HepG2 (cell line): ENCODE results near the gene NEMF. TPM values are rescaled to one million over a fixed set of nuclear protein-coding genes. Genes with fewer than 3 reads are reported as not detected.
A peak's percentile ranks its signal among the peaks of the same experiment; 100 is the strongest.

Experiments
- HDAC6 ChIP-seq: fragments of 200-600 bp; sonication (generic); IDR thresholded peaks from 2 replicates; pipeline ENCODE4 v1.7.0; 2017; ENCODE audit warnings: mild to moderate bottlenecking, antibody characterized with exemption, low read length, low read depth
- KLF12 ChIP-seq: sonication (generic); formaldehyde crosslinking; IDR thresholded peaks from 2 replicates; pipeline ENCODE4 v1.4.0; 2020; ENCODE audit warnings: missing genetic modification reagents, borderline replicate concordance
- KMT2A ChIP-seq: sonication (generic); formaldehyde crosslinking; IDR thresholded peaks from 2 replicates; pipeline ENCODE4 v1.4.0; 2020; ENCODE audit warnings: missing genetic modification reagents
- POGZ ChIP-seq: sonication (generic); formaldehyde crosslinking; IDR thresholded peaks from 2 replicates; pipeline ENCODE4 v1.4.0; 2020; ENCODE audit warnings: mild to moderate bottlenecking, missing genetic modification reagents
- TFAP4 ChIP-seq: sonication (generic); IDR thresholded peaks from 2 replicates; pipeline ENCODE4 v1.6.1; 2016; ENCODE audit warnings: low read depth, borderline replicate concordance
- TFDP2 ChIP-seq: sonication (generic); formaldehyde crosslinking; IDR thresholded peaks from 2 replicates; pipeline ENCODE4 v1.4.0; 2020; ENCODE audit warnings: missing genetic modification reagents
- TOE1 ChIP-seq: sonication (generic); formaldehyde crosslinking; IDR thresholded peaks from 2 replicates; pipeline ENCODE4 v1.4.0; 2020; ENCODE audit warnings: mild to moderate bottlenecking, missing genetic modification reagents
- YY1 ChIP-seq: IDR thresholded peaks from 2 replicates; pipeline ENCODE4 v1.6.1; 2011; ENCODE audit warnings: low read length, low read depth, moderate library complexity, mild to moderate bottlenecking; ENCODE audit not compliant: insufficient read depth, insufficient replicate concordance
- ZBTB38 ChIP-seq: sonication (generic); formaldehyde crosslinking; IDR thresholded peaks from 2 replicates; pipeline ENCODE4 v1.5.1; 2020; ENCODE audit warnings: mild to moderate bottlenecking, missing genetic modification reagents
- ZKSCAN5 ChIP-seq: sonication (generic); formaldehyde crosslinking; IDR thresholded peaks from 2 replicates; pipeline ENCODE4 v1.5.1; 2020; ENCODE audit warnings: mild to moderate bottlenecking, missing genetic modification reagents
- ZNF513 ChIP-seq: sonication (generic); formaldehyde crosslinking; conservative IDR thresholded peaks from 2 replicates; pipeline ENCODE4 v1.5.0; 2020; ENCODE audit warnings: missing genetic modification reagents
- polyA plus RNA-seq, 8 experiments: library from polyadenylated mRNA; depleted of rRNA in 3 of 8; stranded (reverse) in 7 of 8; unstranded in 1 of 8; fragments of >200 nt; fragmentation: Illumina TruSeq in 4 of 8; extraction: Trizol in 4 of 8; gene quantifications; 2 replicates each; pipeline versions ENCODE4 v1.2.1 to v1.2.3, GENCODE V29; 2011 to 2016; ENCODE audit warnings: low read depth in 4 of 8, missing spikeins in 1 of 8, mixed read lengths in 1 of 8; ENCODE audit not compliant: insufficient read depth in 1 of 8
- total RNA-seq, 5 experiments: library from RNA; depleted of rRNA; stranded (reverse); fragments of >200 nt; fragmentation: Illumina TruSeq; extraction: Trizol; gene quantifications; 2 replicates each; pipeline ENCODE4 v1.2.3, GENCODE V29; 2016; ENCODE audit warnings: low read depth in 1 of 5
- TF ChIP-seq, protein P1 (sequence below): sonication (generic); formaldehyde crosslinking; IDR thresholded peaks from 2 replicates; pipeline ENCODE4 v1.4.0; 2020; ENCODE audit warnings: missing genetic modification reagents, borderline replicate concordance
- TF ChIP-seq, protein P2 (sequence below): IDR thresholded peaks from 2 replicates; pipeline ENCODE4 v1.6.1; 2016; ENCODE audit warnings: low read depth, control low read depth
- TF ChIP-seq, protein P3 (sequence below): sonication (generic); formaldehyde crosslinking; IDR thresholded peaks from 2 replicates; pipeline ENCODE4 v1.8.1; 2022; ENCODE audit warnings: mild to moderate bottlenecking, missing genetic modification reagents

The NEMF gene
- total and polyA plus RNA-seq, 2 of the 13 experiments (the other 11 are each of a cell fraction or from before 2014, with no cell fraction given), result 21.3 to 57.9 TPM

DNA sequence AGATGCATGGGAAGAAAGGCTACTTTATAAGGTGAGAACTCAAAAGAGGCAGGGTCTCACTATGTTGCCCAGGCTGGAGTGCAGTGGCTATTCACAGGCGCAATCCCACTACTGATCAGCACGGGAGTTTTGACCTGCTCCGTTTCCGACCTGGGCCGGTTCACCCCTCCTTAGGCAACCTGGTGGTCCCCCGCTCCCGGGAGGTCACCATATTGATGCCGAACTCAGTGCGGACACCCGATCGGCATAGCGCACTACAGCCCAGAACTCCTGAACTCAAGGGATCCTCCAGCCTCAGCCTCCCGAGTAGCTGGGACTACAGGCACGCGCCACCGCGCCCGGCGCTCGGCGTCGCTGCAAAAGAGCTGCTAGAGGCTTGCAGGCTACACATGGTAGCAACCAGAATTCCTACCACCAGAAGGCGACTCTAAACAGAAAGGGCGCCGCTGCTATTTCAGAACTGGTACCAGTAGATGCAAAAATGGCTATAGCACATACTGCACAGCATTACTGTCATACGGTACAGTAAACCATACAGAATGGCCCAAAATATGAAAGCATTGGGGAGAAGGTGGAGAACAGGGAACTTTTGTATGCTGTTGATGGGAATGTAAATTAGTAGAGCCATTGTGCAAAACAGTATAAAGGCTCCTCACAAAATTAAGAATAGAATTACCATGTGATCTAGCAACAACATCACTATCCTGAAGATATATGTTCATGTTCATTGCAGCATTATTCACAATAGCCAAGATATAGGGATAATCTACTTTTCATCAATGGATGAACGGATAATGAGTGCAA is 1.2 kb upstream of the NEMF start (continued):
- TF ChIP-seq POGZ, result peak; percentile 73
- TF ChIP-seq KLF12 (CRISPR knock-in tag), result no peak
- peak; percentile 56; the same call in 1 of the 2 replicates for TF ChIP-seq KMT2A (CRISPR knock-in tag)
- TF ChIP-seq TOE1, result 0 out of 2 replicates have a peak, but pooled peaks have one; percentile 67
- peak; percentile 64; the same call in 1 of the 2 replicates for TF ChIP-seq TFAP4
- TF ChIP-seq ZNF513 (CRISPR knock-in tag), result no peak
- peak; percentile 58 for TF ChIP-seq YY1
- TF ChIP-seq, protein P1, sequence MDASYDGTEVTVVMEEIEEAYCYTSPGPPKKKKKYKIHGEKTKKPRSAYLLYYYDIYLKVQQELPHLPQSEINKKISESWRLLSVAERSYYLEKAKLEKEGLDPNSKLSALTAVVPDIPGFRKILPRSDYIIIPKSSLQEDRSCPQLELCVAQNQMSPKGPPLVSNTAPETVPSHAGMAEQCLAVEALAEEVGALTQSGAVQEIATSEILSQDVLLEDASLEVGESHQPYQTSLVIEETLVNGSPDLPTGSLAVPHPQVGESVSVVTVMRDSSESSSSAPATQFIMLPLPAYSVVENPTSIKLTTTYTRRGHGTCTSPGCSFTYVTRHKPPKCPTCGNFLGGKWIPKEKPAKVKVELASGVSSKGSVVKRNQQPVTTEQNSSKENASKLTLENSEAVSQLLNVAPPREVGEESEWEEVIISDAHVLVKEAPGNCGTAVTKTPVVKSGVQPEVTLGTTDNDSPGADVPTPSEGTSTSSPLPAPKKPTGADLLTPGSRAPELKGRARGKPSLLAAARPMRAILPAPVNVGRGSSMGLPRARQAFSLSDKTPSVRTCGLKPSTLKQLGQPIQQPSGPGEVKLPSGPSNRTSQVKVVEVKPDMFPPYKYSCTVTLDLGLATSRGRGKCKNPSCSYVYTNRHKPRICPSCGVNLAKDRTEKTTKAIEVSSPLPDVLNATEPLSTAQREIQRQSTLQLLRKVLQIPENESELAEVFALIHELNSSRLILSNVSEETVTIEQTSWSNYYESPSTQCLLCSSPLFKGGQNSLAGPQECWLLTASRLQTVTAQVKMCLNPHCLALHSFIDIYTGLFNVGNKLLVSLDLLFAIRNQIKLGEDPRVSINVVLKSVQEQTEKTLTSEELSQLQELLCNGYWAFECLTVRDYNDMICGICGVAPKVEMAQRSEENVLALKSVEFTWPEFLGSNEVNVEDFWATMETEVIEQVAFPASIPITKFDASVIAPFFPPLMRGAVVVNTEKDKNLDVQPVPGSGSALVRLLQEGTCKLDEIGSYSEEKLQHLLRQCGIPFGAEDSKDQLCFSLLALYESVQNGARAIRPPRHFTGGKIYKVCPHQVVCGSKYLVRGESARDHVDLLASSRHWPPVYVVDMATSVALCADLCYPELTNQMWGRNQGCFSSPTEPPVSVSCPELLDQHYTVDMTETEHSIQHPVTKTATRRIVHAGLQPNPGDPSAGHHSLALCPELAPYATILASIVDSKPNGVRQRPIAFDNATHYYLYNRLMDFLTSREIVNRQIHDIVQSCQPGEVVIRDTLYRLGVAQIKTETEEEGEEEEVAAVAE, result 0 out of 2 replicates have a peak, but pooled peaks have one; percentile 18
- TF ChIP-seq, protein P2, sequence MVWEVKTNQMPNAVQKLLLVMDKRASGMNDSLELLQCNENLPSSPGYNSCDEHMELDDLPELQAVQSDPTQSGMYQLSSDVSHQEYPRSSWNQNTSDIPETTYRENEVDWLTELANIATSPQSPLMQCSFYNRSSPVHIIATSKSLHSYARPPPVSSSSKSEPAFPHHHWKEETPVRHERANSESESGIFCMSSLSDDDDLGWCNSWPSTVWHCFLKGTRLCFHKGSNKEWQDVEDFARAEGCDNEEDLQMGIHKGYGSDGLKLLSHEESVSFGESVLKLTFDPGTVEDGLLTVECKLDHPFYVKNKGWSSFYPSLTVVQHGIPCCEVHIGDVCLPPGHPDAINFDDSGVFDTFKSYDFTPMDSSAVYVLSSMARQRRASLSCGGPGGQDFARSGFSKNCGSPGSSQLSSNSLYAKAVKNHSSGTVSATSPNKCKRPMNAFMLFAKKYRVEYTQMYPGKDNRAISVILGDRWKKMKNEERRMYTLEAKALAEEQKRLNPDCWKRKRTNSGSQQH, result no peak
- TF ChIP-seq ZKSCAN5, result no peak
- TF ChIP-seq, protein P3, sequence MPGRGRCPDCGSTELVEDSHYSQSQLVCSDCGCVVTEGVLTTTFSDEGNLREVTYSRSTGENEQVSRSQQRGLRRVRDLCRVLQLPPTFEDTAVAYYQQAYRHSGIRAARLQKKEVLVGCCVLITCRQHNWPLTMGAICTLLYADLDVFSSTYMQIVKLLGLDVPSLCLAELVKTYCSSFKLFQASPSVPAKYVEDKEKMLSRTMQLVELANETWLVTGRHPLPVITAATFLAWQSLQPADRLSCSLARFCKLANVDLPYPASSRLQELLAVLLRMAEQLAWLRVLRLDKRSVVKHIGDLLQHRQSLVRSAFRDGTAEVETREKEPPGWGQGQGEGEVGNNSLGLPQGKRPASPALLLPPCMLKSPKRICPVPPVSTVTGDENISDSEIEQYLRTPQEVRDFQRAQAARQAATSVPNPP (CRISPR knock-in tag), result no peak
- 0 out of 2 replicates have a peak, but pooled peaks have one; percentile 31 for TF ChIP-seq ZBTB38 (CRISPR knock-in tag)
- TF ChIP-seq HDAC6, result no peak
- TF ChIP-seq TFDP2 (CRISPR knock-in tag), result peak; percentile 48; the same call in 1 of the 2 replicates
